K562 (cell line): ENCODE results near the gene BRME1. TPM values are rescaled to one million over a fixed set of nuclear protein-coding genes. Genes with fewer than 3 reads are reported as not detected.

Experiments
- CHAMP1 ChIP-seq: fragments of 450-650 bp; IDR thresholded peaks from 2 replicates; pipeline ENCODE4 v1.6.1; 2016; ENCODE audit warnings: mild to moderate bottlenecking
- ETS1 ChIP-seq: conservative IDR thresholded peaks from 2 replicates; pipeline ENCODE4 v1.6.1; 2011; ENCODE audit warnings: low read depth, mild to moderate bottlenecking, low read length; ENCODE audit not compliant: control insufficient read depth
- HSF4 ChIP-seq: fragments of 250-450 bp; sonication (Bioruptor Pico); IDR thresholded peaks from 2 replicates; pipeline ENCODE4 v2.1.2; 2022; ENCODE audit warnings: mild to moderate bottlenecking, moderate library complexity, borderline replicate concordance
- NR2C2 ChIP-seq, 2 experiments: fragments of 200-800 bp in 1 of 2; sonication (Bioruptor generic) in 1 of 2; sonication (generic) in 1 of 2; formaldehyde crosslinking in 1 of 2; IDR thresholded peaks; 2 replicates each; pipeline versions ENCODE4 v1.6.1 to v1.8.0; 2016 to 2022; ENCODE audit warnings: mild to moderate bottlenecking in 1 of 2, missing compliant biosample characterization in 1 of 2, missing genetic modification characterization in 1 of 2, missing genetic modification reagents in 1 of 2
- POLR2AphosphoS2 ChIP-seq: IDR thresholded peaks from 2 replicates; pipeline ENCODE4 v1.6.1; 2012; ENCODE audit warnings: low read length, improper control_type of control experiment
- PTBP1 ChIP-seq: fragments of 200-400 bp; formaldehyde crosslinking; IDR thresholded peaks from 2 replicates; pipeline ENCODE4 v1.6.1; 2017; ENCODE audit warnings: low read depth, low read length
- SAFB ChIP-seq: fragments of 200-400 bp; formaldehyde crosslinking; IDR thresholded peaks from 2 replicates; pipeline ENCODE4 v1.6.1; 2017; ENCODE audit warnings: low read depth, low read length, borderline replicate concordance
- SP1 ChIP-seq: sonication (generic); formaldehyde crosslinking; IDR thresholded peaks from 2 replicates; pipeline ENCODE4 v1.8.1; 2022; ENCODE audit warnings: mild to moderate bottlenecking, missing genetic modification reagents
- SRSF7 ChIP-seq: fragments of 200-400 bp; formaldehyde crosslinking; optimal IDR thresholded peaks from 2 replicates; pipeline ENCODE3; 2017; ENCODE audit warnings: mild to moderate bottlenecking, low read depth, low read length
- TCF7 ChIP-seq: sonication (generic); IDR thresholded peaks from 2 replicates; pipeline ENCODE4 v1.6.1; 2016; ENCODE audit warnings: antibody characterized with exemption, borderline replicate concordance
- TEAD2 ChIP-seq: fragments of 450-650 bp; IDR thresholded peaks from 2 replicates; pipeline ENCODE4 v1.6.1; 2016; ENCODE audit warnings: missing genetic modification characterization, control low read depth, missing compliant biosample characterization
- ZFP36 ChIP-seq: fragments of 150-350 bp; IDR thresholded peaks from 2 replicates; pipeline ENCODE4 v1.6.1; 2018; ENCODE audit warnings: low read length, low read depth; ENCODE audit not compliant: partially characterized antibody
- ZNF134 ChIP-seq: fragments of 250-450 bp; sonication (Bioruptor Pico); conservative IDR thresholded peaks from 2 replicates; pipeline ENCODE4 v1.4.0; 2020
- ZNF695 ChIP-seq: fragments of 450-650 bp; formaldehyde crosslinking; IDR thresholded peaks from 2 replicates; pipeline ENCODE4 v1.4.0; 2020; ENCODE audit warnings: mild to moderate bottlenecking, moderate library complexity
- polyA plus RNA-seq, 8 experiments: library from polyadenylated mRNA; depleted of rRNA in 4 of 8; stranded (reverse) in 5 of 8; unstranded in 3 of 8; fragments of >200 nt; fragmentation: Nextera tagmentation in 2 of 8; fragmentation: Illumina TruSeq in 1 of 8; extraction: Ambion mirVana in 2 of 8; extraction: Trizol in 1 of 8; gene quantifications; 2 replicates each; pipeline versions ENCODE4 v1.2.1 to v1.2.3, GENCODE V29; 2011 to 2014; ENCODE audit warnings: inconsistent platforms in 1 of 8, missing spikeins in 1 of 8
- total RNA-seq, 7 experiments: library from RNA; depleted of rRNA in 6 of 7; stranded (reverse); fragments of >200 nt in 6 of 7; fragmentation: Illumina TruSeq in 2 of 7; extraction: Trizol in 2 of 7; gene quantifications; 2 replicates each; pipeline versions ENCODE4 v1.2.1 to v1.2.3, GENCODE V29; 2011 to 2021; ENCODE audit warnings: low replicate concordance in 1 of 7
- TF ChIP-seq, protein P1 (sequence below): fragments of 450-650 bp; formaldehyde crosslinking; IDR thresholded peaks from 2 replicates; pipeline ENCODE4 v1.4.0; 2020; ENCODE audit warnings: mild to moderate bottlenecking, moderate library complexity
- TF ChIP-seq, protein P2 (sequence below): fragments of 250-450 bp; sonication (Bioruptor Pico); IDR thresholded peaks from 2 replicates; pipeline ENCODE4 v1.4.0; 2020; ENCODE audit warnings: mild to moderate bottlenecking, moderate library complexity
- TF ChIP-seq, protein P3 (sequence below): fragments of 250-450 bp; sonication (Bioruptor Pico); IDR thresholded peaks from 2 replicates; pipeline ENCODE4 v1.5.0; 2020; ENCODE audit warnings: mild to moderate bottlenecking, borderline replicate concordance

BRME1 gene
- total and polyA plus RNA-seq, 9 of the 15 experiments (the other 6 are each of a cell fraction or from before 2014, with no cell fraction given): 0.75 to 6.1 (median 3.6) TPM

GRCh38 chr19:13872695-13873389, 33.1 kb downstream of the BRME1 start (continued):
- TF ChIP-seq ZNF695 (CRISPR knock-in tag): no peak
- no peak for TF ChIP-seq SRSF7
- TF ChIP-seq PTBP1: no peak
- TF ChIP-seq CHAMP1: no peak
- TF ChIP-seq ZNF134 (CRISPR knock-in tag): no peak
- TF ChIP-seq NR2C2 (CRISPR knock-in tag; IDR thresholded peaks at IDR 0.05): no peak
- peak; percentile 90 for TF ChIP-seq NR2C2 (tag; IDR thresholded peaks at IDR 0.05)
- no peak for TF ChIP-seq TCF7
- TF ChIP-seq, protein P1, sequence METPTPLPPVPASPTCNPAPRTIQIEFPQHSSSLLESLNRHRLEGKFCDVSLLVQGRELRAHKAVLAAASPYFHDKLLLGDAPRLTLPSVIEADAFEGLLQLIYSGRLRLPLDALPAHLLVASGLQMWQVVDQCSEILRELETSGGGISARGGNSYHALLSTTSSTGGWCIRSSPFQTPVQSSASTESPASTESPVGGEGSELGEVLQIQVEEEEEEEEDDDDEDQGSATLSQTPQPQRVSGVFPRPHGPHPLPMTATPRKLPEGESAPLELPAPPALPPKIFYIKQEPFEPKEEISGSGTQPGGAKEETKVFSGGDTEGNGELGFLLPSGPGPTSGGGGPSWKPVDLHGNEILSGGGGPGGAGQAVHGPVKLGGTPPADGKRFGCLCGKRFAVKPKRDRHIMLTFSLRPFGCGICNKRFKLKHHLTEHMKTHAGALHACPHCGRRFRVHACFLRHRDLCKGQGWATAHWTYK (CRISPR knock-in tag): no peak
- TF ChIP-seq HSF4 (CRISPR knock-in tag): no peak
- no peak for TF ChIP-seq POLR2AphosphoS2
- TF ChIP-seq SAFB: no peak
- TF ChIP-seq, protein P2, sequence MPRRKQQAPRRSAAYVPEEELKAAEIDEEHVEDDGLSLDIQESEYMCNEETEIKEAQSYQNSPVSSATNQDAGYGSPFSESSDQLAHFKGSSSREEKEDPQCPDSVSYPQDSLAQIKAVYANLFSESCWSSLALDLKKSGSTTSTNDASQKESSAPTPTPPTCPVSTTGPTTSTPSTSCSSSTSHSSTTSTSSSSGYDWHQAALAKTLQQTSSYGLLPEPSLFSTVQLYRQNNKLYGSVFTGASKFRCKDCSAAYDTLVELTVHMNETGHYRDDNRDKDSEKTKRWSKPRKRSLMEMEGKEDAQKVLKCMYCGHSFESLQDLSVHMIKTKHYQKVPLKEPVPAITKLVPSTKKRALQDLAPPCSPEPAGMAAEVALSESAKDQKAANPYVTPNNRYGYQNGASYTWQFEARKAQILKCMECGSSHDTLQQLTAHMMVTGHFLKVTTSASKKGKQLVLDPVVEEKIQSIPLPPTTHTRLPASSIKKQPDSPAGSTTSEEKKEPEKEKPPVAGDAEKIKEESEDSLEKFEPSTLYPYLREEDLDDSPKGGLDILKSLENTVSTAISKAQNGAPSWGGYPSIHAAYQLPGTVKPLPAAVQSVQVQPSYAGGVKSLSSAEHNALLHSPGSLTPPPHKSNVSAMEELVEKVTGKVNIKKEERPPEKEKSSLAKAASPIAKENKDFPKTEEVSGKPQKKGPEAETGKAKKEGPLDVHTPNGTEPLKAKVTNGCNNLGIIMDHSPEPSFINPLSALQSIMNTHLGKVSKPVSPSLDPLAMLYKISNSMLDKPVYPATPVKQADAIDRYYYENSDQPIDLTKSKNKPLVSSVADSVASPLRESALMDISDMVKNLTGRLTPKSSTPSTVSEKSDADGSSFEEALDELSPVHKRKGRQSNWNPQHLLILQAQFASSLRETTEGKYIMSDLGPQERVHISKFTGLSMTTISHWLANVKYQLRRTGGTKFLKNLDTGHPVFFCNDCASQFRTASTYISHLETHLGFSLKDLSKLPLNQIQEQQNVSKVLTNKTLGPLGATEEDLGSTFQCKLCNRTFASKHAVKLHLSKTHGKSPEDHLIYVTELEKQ (CRISPR knock-in tag): no peak
- no peak for TF ChIP-seq ZFP36
- no peak for TF ChIP-seq ETS1
- TF ChIP-seq, protein P3, sequence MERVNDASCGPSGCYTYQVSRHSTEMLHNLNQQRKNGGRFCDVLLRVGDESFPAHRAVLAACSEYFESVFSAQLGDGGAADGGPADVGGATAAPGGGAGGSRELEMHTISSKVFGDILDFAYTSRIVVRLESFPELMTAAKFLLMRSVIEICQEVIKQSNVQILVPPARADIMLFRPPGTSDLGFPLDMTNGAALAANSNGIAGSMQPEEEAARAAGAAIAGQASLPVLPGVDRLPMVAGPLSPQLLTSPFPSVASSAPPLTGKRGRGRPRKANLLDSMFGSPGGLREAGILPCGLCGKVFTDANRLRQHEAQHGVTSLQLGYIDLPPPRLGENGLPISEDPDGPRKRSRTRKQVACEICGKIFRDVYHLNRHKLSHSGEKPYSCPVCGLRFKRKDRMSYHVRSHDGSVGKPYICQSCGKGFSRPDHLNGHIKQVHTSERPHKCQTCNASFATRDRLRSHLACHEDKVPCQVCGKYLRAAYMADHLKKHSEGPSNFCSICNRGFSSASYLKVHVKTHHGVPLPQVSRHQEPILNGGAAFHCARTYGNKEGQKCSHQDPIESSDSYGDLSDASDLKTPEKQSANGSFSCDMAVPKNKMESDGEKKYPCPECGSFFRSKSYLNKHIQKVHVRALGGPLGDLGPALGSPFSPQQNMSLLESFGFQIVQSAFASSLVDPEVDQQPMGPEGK: no peak
- peak; percentile 77 for TF ChIP-seq SP1 (CRISPR knock-in tag)
- no peak for TF ChIP-seq TEAD2 (tag)
